Naive thymus-derived CD8-positive, alpha-beta T cell (primary cell): ENCODE results near the gene LAMA5. TPM values are rescaled to one million over a fixed set of nuclear protein-coding genes. Genes with fewer than 3 reads are reported as not detected.

Experiments
- ATAC-seq, 2 donors: fragments of 150-1000 bp; cut with Tn5 transposase in 1 of 2; sonication (Bioruptor Pico), chemical (Tn5 transposase) in 1 of 2; 1 replicate in 1 of 2; 2 replicates in 1 of 2; pipeline ENCODE4 v1.10.0; 2021; ENCODE audit warnings: mild to moderate bottlenecking in 2 of 2, moderate library complexity in 2 of 2
- POLR2A ChIA-PET: fragments of 350-600 bp; sonication (Branson Sonifier 250); formaldehyde crosslinking; loops from one replicate; lab custom pipeline; 2021; ENCODE audit warnings: antibody characterized with exemption; lab: Charles Lee
- DNase-seq, 10 donors: peaks; one replicate each; pipeline versions ENCODE4 v3.0.0 to v3.0.0-alpha.2; 2020 to 2022
- H3K27ac Mint-ChIP-seq, 10 donors: one replicate each; pipeline ENCODE4 v1.8.0; 2020 to 2022; ENCODE audit warnings: mild to moderate bottlenecking in 10 of 10, mixed read lengths in 10 of 10, moderate library complexity in 4 of 10, inconsistent platforms in 1 of 10
- H3K27me3 Mint-ChIP-seq, 5 donors: one replicate each; pipeline ENCODE4 v1.8.0; 2021 to 2022; ENCODE audit warnings: mixed read lengths in 5 of 5
- H3K36me3 Mint-ChIP-seq, 3 donors: one replicate each; pipeline ENCODE4 v1.8.0; 2020 to 2022; ENCODE audit warnings: mixed read lengths in 3 of 3, mild to moderate bottlenecking in 2 of 3, inconsistent platforms in 1 of 3
- H3K4me1 Mint-ChIP-seq, 4 donors: one replicate each; pipeline ENCODE4 v1.8.0; 2021 to 2022; ENCODE audit warnings: mixed read lengths in 4 of 4
- H3K4me3 Mint-ChIP-seq, 10 donors: one replicate each; pipeline ENCODE4 v1.8.0; 2020 to 2022; ENCODE audit warnings: mild to moderate bottlenecking in 10 of 10, mixed read lengths in 10 of 10, moderate library complexity in 6 of 10, inconsistent platforms in 1 of 10
- H3K9me3 Mint-ChIP-seq, 9 donors: one replicate each; pipeline ENCODE4 v1.8.0; 2020 to 2022; ENCODE audit warnings: mixed read lengths in 9 of 9, mild to moderate bottlenecking in 3 of 9, inconsistent platforms in 1 of 9, moderate library complexity in 1 of 9
- polyA plus RNA-seq, 3 donors: library from polyadenylated mRNA; unstranded; fragments of 300-500 nt; fragmentation: Illumina TruSeq; gene quantifications; one replicate each; pipeline ENCODE4 v1.2.3, GENCODE V29; 2021
- total RNA-seq, 8 experiments: library from RNA in 2 of 8; stranded (reverse) in 2 of 8; gene quantifications; one replicate each; pipeline ENCODE4 v1.2.3 and lab custom pipeline; 2021 to 2026

LAMA5 gene
- total and polyA plus RNA-seq, 5 experiments from 2014 or later: 0.27 to 4.0 (median 2.5) TPM; not detected in 2

GRCh38 chr20:62294516-62294915 is 72.6 kb downstream of the LAMA5 start:
- no peaks in the 10 kb centered on the region for H3K27me3 Mint-ChIP-seq
- peaks cover 0 to 40% (median 5%) of the 10 kb centered on the region in 3 donors for H3K36me3 Mint-ChIP-seq
- peaks cover 0 to 11% (median 4%) of the 10 kb centered on the region in 4 donors for H3K4me1 Mint-ChIP-seq
- H3K9me3 Mint-ChIP-seq: no peaks in the 10 kb centered on the region
- H3K4me3 Mint-ChIP-seq: no peak overlapping the region
- no peak for DNase-seq
- H3K27ac Mint-ChIP-seq: no peak overlapping the region
- POLR2A ChIA-PET: no interaction called here
- no peak for ATAC-seq

DNA sequence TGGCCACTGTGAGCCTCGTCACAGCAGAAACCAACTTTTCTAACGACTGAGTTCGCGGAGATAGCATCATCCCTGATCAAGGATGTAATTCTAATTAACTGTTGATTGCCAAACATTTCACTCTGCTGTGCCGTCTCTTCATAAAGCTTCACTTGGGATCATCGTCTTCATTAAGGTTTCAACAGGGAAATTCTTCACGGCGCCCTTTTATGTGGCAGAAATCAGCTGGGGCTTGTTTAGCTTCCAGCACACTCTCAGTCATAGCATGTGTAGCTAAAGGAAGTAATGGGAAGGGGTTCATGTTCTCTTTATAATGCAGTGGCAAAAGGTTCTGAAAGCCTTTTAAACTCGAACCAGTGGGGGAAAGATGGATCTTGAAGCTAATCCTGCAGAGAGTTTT is 73.2 kb downstream of the LAMA5 start:
- peak overlapping the region in 2 of 10 donors; percentile 25 to 48 for H3K27ac Mint-ChIP-seq

GRCh38 chr20:62293111-62293784 is 73.9 kb downstream of the LAMA5 start:
- peak overlapping the region in 2 of 10 donors; percentile 25 to 31 for H3K27ac Mint-ChIP-seq
- no peaks in the 10 kb centered on the region for H3K9me3 Mint-ChIP-seq
- H3K4me3 Mint-ChIP-seq: no peak overlapping the region
- peaks cover 0 to 48% (median 5%) of the 10 kb centered on the region in 3 donors for H3K36me3 Mint-ChIP-seq
- no peak for ATAC-seq
- no peak for DNase-seq
- H3K27me3 Mint-ChIP-seq: no peaks in the 10 kb centered on the region
- peaks cover 0 to 11% (median 5%) of the 10 kb centered on the region in 4 donors for H3K4me1 Mint-ChIP-seq
- POLR2A ChIA-PET: no interaction called here

More for the DNA sequence above, 73.2 kb downstream of the LAMA5 start:
- POLR2A ChIA-PET: no interaction called here
- Mint-ChIP-seq H3K36me3 (peaks cover 0 to 44% (median 5%) of the 10 kb centered on the region in 3 donors), H3K4me3 (no peak overlapping the region), H3K27me3 (no peaks in the 10 kb centered on the region), H3K9me3 (no peaks in the 10 kb centered on the region), H3K4me1 (peaks cover 0 to 11% (median 4%) of the 10 kb centered on the region in 4 donors)
- no peak for DNase-seq
- no peak for ATAC-seq

DNA sequence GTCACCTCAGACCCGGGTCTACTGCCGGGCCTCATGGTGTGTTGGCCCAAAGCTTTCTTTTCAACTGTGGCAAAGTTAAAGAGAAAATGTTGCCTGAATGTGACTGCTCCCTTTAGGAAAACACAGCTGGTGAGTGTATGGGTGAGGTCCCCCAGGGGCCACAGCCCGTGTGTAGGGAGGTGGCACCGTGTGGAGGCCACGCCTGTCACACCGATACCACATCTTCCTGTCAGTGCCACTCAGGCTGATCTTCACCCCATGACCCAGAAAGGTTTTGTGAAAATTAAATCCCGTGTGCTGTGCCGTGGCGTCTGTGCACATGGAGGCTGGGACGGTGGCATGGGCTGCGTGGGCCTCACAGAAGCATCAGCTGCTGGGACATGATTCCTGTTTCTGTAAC is 75.0 kb downstream of the LAMA5 start:
- DNase-seq: peak in 1 of 10 donors; percentile 8
- H3K27ac Mint-ChIP-seq: peak overlapping the region in 3 of 10 donors; percentile 60 to 83 (median 80)
- POLR2A ChIA-PET: interaction anchor here (0.7 kb wide), 1 partner anchor 10 kb away, joined by 3 read pairs; no protein-coding TSS in a partner anchor

DNA sequence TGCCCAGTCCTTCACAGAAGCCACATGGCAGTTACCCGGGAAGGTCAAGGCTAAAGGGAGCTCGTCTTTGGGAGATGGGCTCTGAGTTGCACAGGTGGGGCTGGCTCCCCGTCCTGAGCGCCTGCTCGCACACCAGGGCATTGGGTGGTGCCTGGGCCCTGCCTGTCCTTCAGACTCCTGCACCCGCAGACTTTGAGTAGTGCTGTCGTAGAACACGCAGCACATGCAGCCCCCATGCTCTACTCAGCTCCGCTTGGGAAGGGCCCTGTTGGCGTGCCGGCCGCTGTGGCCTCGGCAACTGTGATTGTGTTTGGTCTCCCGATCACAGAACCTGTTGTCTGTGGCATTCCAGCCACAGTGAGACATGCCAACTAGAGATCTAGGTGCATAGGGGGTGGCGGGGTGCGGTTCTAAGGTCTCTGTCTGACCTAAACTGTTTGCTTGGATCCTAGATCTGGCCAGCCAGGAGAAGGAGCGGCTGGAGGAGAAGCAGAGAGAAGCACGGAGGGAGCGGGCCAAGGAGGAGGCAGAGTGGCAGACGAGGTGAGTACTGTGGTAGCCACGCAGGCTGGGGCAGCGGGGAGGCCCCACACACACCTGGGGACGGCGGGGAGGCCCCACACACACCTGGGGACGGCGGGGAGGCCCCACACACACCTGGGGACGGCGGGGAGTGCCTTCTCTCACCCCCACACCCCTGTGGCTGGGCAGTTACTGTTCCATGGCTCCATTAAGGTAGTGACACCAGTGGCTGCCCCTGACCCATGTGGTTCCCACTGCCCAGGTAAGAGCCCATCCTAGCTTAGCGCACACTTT is 75.7 kb downstream of the LAMA5 start:
- Mint-ChIP-seq H3K36me3 (peaks cover 0 to 56% (median 5%) of the 10 kb centered on the region in 3 donors), H3K9me3 (no peaks in the 10 kb centered on the region), H3K4me1 (peaks cover 0 to 11% (median 5%) of the 10 kb centered on the region in 4 donors), H3K27ac (peak overlapping the region in 3 of 10 donors; percentile 30 to 83 (median 67)), H3K4me3 (no peak overlapping the region), H3K27me3 (no peaks in the 10 kb centered on the region)
- ATAC-seq: no peak
- POLR2A ChIA-PET: interaction anchor here (0.7 kb wide), 1 partner anchor 11 kb away, joined by 3 read pairs; no protein-coding TSS in a partner anchor
- no peak for DNase-seq

More for the DNA sequence above, 75.0 kb downstream of the LAMA5 start:
- H3K36me3 Mint-ChIP-seq: peaks cover 0 to 52% (median 5%) of the 10 kb centered on the region in 3 donors
- H3K4me1 Mint-ChIP-seq: peaks cover 0 to 11% (median 5%) of the 10 kb centered on the region in 4 donors
- H3K27me3 Mint-ChIP-seq: no peaks in the 10 kb centered on the region
- no peak for ATAC-seq
- peak overlapping the region in 2 of 10 donors; percentile 25 to 45 for H3K4me3 Mint-ChIP-seq
- no peaks in the 10 kb centered on the region for H3K9me3 Mint-ChIP-seq

- Mint-ChIP-seq H3K27ac (no peak overlapping the region), H3K4me3 (no peak overlapping the region), H3K9me3 (no peaks in the 10 kb centered on the region), H3K36me3 (peaks cover 0 to 58% (median 5%) of the 10 kb centered on the region in 3 donors), H3K27me3 (no peaks in the 10 kb centered on the region), H3K4me1 (peaks cover 0 to 11% (median 5%) of the 10 kb centered on the region in 4 donors)
- POLR2A ChIA-PET: no interaction called here
- ATAC-seq (no peak), DNase-seq (no peak)
Observed at GRCh38 chr20:62289898-62290297, 77.2 kb downstream of the LAMA5 start.

DNA sequence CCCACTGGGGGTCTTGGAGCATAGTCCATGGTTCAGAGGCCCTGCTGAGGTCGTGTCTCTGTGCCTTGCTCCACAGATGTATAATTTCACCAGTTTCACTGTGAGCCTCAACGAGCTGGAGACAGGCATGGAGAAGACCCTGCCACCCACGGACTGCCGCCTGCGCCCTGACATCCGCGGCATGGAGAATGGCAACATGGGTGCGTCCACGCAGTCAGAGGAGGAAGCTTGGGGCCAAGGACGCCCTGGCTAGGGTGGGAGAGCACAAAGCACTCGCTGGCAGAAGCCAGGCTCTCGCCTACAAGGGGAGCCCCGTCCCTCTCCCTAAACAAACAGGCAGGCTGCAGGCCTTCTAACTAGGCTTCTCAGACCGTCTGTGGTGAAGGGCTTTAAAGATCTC is 78.0 kb downstream of the LAMA5 start:
- DNase-seq: no peak
- Mint-ChIP-seq H3K4me3 (no peak overlapping the region), H3K27ac (peak overlapping the region in 1 of 10 donors; percentile 60), H3K9me3 (no peaks in the 10 kb centered on the region), H3K27me3 (no peaks in the 10 kb centered on the region), H3K4me1 (peaks cover 0 to 11% (median 5%) of the 10 kb centered on the region in 4 donors), H3K36me3 (peaks cover 0 to 60% (median 6%) of the 10 kb centered on the region in 3 donors)
- POLR2A ChIA-PET: no interaction called here
- ATAC-seq: no peak

DNA sequence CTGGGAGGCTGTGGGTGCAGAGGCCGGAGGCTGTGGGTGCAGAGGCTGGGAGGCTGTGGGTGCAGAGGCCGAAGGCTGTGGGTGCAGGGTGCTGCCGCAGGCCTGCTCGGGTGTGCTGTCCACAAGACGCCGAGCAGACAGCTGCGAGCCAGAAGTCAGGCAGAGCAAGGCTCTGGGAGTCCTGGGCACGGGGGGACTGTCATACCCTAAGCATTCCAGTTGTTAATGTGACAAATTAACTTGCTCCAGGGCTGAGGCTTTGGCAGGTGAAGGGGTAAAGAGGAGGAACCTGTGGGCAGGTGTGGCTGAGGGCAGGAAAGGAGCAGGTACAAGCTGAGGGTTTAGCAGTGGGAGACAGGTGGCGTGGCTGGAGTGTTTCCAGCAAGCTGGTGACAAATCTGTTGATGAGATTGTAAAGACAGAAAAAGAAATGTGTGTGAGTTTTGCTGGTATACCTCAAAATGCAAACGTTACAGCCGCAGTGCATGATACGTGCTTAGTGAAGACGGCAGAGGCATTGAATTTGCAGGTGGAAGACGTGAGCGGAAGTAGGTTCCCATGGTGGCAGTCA is 78.5 kb downstream of the LAMA5 start:
- Mint-ChIP-seq H3K4me3 (no peak overlapping the region), H3K27ac (peak overlapping the region in 3 of 10 donors; percentile 20 to 87 (median 60)), H3K36me3 (peaks cover 0 to 60% (median 11%) of the 10 kb centered on the region in 3 donors), H3K4me1 (peaks cover 0 to 11% (median 5%) of the 10 kb centered on the region in 4 donors), H3K9me3 (no peaks in the 10 kb centered on the region), H3K27me3 (no peaks in the 10 kb centered on the region)
- DNase-seq: no peak
- POLR2A ChIA-PET: interaction anchor here (0.6 kb wide), 1 partner anchor 567 kb away, joined by 3 read pairs; no protein-coding TSS in a partner anchor
- no peak for ATAC-seq

GRCh38 chr20:62287759-62288534 is 79.2 kb downstream of the LAMA5 start:
- peak overlapping the region in 3 of 10 donors; percentile 13 to 57 (median 33) for H3K27ac Mint-ChIP-seq

DNA sequence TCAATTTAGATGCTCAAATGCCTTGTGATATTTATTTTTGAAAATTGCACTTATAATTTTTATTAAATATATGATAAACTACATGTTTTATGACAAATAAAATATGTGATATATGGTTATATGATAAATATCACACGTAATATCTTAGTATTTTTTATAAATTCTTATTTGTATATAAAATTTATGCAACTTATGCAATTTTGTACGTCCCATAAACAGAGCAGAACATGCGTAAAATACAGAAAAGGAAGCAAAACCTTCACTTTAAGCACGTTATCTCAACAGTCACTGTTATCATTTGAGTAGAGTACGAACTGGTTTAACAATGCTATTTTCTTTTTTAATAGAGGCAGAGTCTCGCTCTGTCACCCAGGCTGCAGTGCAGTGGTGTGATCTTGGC is 80.0 kb downstream of the LAMA5 start:
- no peak for DNase-seq
- H3K36me3 Mint-ChIP-seq: peaks cover 0 to 59% (median 13%) of the 10 kb centered on the region in 3 donors
- no peak for ATAC-seq
- H3K27ac Mint-ChIP-seq: no peak overlapping the region
- no peaks in the 10 kb centered on the region for H3K27me3 Mint-ChIP-seq
- POLR2A ChIA-PET: no interaction called here
- peaks cover 0 to 6% (median 4%) of the 10 kb centered on the region in 4 donors for H3K4me1 Mint-ChIP-seq
- no peak overlapping the region for H3K4me3 Mint-ChIP-seq
- H3K9me3 Mint-ChIP-seq: no peaks in the 10 kb centered on the region

More at GRCh38 chr20:62287759-62288534, 79.2 kb downstream of the LAMA5 start:
- peaks cover 0 to 62% (median 11%) of the 10 kb centered on the region in 3 donors for H3K36me3 Mint-ChIP-seq
- no peaks in the 10 kb centered on the region for H3K27me3 Mint-ChIP-seq
- no peak for ATAC-seq
- peak overlapping the region in 1 of 10 donors; percentile 48 for H3K4me3 Mint-ChIP-seq
- no peaks in the 10 kb centered on the region for H3K9me3 Mint-ChIP-seq
- no peak for DNase-seq
- peaks cover 0 to 8% (median 5%) of the 10 kb centered on the region in 4 donors for H3K4me1 Mint-ChIP-seq
- POLR2A ChIA-PET: interaction anchor here (0.6 kb wide), 1 partner anchor 568 kb away, joined by 3 read pairs; no protein-coding TSS in a partner anchor

DNA sequence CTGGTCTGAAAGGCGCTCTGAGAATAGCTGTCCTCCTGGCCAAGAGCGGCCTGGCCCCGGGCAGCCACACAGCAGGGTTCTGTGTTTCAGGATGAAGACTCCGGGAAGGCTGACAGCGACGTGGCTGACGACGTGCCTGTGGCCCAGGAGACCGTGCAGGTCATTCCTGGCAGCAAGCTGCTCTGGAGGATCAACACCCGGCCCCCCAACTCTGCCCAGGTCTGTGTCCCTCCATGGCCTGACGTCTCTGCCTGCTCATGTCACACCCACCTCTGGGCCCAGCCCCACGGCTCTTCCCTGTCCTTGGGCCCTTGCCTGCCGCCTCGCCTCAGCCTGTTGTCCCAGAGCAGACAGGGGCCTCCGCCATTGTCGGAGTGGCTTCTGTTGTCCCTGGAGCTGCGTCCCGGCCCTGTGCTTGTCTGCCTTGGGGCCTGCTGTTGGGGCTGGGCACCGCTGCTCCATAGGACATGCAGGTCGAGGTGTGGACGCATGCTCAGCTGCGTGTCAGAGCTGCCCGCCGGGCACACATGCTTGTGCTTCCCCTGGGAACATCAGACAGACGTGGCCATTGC is 80.5 kb downstream of the LAMA5 start:
- ATAC-seq (no peak), DNase-seq (no peak)
- no peak overlapping the region for H3K4me3 Mint-ChIP-seq
- H3K4me1 Mint-ChIP-seq: peaks cover 0 to 3% (median 3%) of the 10 kb centered on the region in 4 donors
- H3K36me3 Mint-ChIP-seq: peaks cover 0 to 64% (median 16%) of the 10 kb centered on the region in 3 donors
- POLR2A ChIA-PET: no interaction called here
- H3K27ac Mint-ChIP-seq: peak overlapping the region in 1 of 10 donors; percentile 29
- H3K9me3 Mint-ChIP-seq: no peaks in the 10 kb centered on the region
- no peaks in the 10 kb centered on the region for H3K27me3 Mint-ChIP-seq
